ENCODE data around the gene SLITRK3.

SLITRK3 gene, protein sequence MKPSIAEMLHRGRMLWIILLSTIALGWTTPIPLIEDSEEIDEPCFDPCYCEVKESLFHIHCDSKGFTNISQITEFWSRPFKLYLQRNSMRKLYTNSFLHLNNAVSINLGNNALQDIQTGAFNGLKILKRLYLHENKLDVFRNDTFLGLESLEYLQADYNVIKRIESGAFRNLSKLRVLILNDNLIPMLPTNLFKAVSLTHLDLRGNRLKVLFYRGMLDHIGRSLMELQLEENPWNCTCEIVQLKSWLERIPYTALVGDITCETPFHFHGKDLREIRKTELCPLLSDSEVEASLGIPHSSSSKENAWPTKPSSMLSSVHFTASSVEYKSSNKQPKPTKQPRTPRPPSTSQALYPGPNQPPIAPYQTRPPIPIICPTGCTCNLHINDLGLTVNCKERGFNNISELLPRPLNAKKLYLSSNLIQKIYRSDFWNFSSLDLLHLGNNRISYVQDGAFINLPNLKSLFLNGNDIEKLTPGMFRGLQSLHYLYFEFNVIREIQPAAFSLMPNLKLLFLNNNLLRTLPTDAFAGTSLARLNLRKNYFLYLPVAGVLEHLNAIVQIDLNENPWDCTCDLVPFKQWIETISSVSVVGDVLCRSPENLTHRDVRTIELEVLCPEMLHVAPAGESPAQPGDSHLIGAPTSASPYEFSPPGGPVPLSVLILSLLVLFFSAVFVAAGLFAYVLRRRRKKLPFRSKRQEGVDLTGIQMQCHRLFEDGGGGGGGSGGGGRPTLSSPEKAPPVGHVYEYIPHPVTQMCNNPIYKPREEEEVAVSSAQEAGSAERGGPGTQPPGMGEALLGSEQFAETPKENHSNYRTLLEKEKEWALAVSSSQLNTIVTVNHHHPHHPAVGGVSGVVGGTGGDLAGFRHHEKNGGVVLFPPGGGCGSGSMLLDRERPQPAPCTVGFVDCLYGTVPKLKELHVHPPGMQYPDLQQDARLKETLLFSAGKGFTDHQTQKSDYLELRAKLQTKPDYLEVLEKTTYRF

GRCh38 chr3:165195640-165196576 lies at the start of gene SLITRK3:
SLITRK3 (minus strand) TSS chr3:165196384; CDS start chr3:165190830, 5,554 bp downstream.
- peak; percentile 63 for DNase-seq

DNA sequence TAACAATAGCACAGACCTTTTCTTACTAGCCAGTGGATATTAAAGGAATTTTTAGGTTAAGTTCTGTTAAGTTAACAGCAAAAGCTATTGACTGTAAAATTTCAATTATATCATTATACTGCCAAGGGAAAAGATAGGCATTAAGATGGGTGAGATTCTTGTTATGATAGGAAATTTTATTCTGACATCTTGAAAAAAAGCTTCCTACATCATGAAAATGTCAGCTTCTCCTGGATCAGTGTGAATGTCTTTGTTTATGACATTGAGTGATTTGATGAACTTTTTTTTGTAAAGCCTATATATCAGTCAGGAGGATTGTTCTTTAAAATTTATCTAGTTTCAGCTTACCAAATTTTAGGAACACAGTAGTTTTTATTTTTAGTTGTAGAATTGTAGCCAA lies 47.4 kb upstream of the SLITRK3 start:
- DNase-seq = no peak

DNA sequence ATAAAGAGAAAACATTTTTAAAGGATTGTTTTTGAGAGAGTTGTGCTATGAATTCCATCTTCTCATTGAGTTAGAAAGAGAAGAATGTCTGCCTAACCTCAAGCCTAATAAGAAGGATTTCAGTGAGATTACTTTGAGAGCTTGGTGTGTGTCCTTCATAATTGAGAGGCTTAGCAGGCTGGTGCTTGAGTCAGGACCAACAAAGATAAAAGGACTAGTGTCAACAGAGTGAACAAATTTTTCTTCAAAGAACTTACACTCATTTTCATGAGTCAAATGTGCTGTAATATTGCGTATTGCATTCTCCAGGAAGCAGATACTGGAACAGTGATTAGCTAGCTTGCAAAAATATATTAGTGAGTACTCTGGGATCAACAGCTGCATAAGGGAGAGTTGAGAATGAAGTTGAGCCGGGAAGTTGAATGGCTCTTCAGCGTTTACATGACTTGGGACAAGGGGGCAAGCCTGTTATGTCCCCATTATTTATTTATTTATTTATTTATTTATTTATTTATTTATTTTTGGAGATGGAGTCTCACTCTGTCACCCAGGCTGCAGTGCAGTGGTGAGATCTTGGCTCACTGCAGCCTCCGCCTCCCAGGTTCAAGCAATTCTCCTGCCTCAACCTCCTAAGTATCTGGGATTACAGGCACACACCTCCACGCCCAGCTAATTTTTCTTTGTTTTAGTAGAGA lies 37.5 kb upstream of the SLITRK3 start:
- no peak for DNase-seq

DNA sequence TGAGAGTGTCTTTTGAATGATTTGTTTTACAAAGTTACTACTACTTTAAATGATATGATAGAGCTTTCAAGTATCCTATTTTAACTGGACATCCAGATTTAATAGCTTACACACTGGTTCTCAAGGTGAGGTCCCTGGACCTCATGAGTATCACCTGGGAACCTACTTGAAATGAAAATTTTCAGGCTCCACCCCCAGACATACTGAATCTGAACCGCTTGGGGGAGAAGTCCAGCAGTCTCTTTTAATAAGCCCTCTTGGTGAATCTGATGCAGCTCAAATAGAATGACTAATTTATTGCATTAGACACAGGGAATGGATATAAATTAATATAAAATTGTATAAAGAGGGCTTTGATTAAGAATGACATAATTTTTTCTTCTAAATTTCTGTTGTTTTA lies 29.4 kb upstream of the SLITRK3 start:
- no peak for DNase-seq

- no peak for DNase-seq
These were observed 21.6 kb upstream of the SLITRK3 start for GRCh38 chr3:165217739-165218138.

DNA sequence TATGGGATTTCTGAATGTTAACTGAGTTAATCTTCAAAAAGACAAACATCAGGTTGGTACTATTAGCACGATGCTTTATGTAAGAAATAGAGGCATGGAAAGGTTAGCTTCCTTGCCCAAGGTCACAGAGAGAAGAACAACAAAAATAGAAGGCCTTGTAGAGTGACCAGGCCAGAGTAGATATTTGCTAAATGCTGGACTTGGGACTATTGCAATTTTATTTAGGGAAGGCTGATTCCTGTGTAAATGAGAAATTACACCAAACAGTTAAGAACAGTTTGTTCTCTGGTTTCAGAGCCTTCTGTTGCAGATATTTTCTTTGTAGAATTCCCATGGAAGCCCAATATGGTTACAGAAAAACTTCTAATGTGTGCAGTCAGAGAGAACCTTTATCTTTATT lies 16.4 kb upstream of the SLITRK3 start:
- DNase-seq = no peak

- DNase-seq = no peak
These were observed 15.5 kb upstream of the SLITRK3 start for GRCh38 chr3:165211721-165212120.

DNA sequence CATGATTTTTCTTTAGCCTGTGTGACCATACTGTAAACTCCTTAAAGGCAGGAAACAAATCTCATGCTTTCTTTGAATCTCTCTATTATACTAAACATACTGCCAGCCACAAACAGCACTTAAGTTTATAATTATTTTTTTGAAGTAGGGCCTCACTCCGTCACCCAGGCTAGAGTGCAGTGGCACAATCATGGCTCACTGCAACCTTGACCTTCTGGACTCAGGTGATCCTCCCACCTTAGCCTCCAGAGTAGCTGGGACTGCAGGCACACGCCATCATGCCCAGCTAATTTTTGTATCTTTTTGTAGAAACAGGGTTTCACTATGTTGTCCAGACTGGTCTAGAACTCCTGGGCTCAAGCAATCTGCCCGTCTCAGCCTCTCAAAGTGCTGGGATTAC lies 14.5 kb upstream of the SLITRK3 start:
- DNase-seq = no peak

DNA sequence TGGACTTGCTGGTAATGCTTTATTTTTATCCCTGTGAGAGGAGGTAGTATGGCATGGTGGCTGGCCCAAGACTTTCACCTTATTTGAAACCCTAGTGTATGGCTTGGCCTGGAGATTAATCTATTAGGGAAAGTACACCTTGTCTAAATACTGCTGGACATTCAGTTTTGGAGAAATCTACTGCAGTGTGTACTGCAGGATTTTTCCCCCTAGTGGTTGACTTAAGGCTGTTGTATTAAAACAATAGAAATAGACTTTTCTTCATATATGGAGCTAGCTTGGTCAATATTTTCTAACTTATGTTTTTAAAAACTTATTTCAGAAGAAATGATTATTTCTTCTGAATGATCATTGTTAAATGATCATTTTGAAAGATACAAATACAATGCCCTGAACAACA lies 13.9 kb upstream of the SLITRK3 start:
- DNase-seq = no peak

- peak; percentile 76 for DNase-seq
These were observed 10.5 kb upstream of the SLITRK3 start for GRCh38 chr3:165206454-165207266.

GRCh38 chr3:165204445-165204844 lies 8.3 kb upstream of the SLITRK3 start:
- DNase-seq = no peak

DNA sequence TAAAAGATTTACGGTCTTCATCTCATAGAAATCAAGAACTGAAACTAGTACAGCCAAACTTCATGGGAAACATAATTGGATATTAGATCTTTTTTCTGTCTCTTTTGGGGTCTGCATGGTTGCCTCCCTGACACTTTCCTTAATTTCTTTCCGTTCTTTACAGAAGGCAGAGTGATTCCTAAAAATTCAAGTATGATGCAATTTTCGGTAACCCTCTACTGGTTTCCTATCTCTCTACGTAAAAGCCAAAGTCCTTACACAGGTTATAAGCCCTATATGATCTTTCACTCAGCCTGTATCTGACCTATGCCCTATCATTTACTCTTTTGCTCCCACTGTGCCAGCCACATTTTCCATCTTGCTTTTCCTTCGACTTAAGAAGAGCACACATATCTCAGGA lies 6.8 kb upstream of the SLITRK3 start:
- no peak for DNase-seq

DNA sequence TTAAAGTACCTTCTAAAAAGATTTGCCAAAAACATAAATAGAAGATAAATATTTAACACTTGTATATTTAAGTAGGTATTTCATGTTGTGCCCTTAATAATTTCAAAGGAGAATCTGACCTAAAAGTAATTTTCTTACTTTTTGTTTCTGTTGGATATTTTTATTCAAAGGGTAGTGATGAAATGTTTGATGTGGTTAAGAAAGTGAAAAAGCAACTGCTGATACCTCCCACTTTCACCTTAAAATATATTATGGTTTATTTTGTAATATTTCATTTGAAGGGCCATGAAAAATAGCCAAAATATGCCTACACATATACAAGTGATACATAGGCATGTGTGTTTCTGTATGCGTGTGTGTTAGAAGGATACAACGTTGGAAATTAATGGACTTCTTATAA lies 5.8 kb upstream of the SLITRK3 start:
- no peak for DNase-seq

DNA sequence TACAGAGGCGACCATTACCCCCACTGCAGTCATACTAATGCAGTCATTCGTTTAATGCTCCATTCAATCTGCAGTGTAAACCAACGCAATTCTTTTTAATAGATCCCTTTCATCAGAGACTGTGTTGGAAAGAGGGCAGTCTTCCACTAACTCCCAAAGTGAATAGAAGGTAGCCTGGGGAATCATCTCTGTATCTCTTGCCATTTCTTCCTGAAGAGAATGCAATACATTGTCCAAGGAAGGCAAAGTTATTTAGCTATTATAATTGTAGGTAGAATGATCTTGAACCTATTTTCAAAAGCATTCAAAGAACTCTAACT lies 1.3 kb upstream of the SLITRK3 start:
- DNase-seq = no peak

DNA sequence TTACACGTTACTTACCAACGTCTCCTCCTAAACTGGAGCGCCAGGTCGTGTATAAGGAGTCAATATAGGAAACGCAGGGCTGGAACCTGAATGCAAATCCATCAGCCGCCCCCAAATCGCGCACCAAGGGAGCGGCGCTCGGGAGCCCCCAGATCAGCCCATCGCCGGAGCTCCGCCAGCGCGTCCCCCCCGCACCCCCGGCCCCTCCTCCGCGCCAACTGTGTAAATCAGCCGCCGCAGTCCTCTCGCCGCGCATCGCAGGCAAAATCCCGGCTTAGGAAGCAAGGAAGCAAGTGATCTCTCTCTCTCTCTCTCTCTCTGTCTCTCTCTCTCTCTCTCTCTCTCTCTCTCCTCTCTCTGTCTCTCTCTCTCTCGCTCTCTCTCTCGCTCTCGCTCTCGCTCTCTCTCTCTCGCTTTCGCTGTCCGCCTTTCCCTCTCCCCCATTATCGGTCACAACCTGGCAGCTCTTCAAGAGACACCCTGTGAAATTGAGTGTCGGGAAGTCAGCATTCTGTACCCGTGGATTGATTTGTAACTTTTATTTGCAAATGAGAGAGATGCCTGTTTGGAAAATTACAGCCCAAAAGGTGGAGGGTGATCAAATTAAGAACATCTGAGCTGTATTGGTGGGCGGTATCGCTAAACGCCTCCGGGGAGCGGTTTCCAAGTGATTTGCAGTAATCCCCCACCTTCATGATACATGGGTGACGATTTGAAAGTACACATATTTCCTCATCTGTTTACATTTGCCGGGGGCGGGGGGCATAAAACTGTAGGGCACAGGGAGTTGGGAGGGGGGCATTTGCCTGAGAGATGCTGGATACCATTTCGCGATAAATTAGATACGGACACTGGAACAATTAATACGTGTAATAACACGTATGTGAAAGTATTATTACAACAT lies 645 bp upstream of the SLITRK3 start:
- peak; percentile 50 for DNase-seq

GRCh38 chr3:165195241-165195639 lies 944 bp downstream of the SLITRK3 start:
- peak; percentile 24 for DNase-seq

DNA sequence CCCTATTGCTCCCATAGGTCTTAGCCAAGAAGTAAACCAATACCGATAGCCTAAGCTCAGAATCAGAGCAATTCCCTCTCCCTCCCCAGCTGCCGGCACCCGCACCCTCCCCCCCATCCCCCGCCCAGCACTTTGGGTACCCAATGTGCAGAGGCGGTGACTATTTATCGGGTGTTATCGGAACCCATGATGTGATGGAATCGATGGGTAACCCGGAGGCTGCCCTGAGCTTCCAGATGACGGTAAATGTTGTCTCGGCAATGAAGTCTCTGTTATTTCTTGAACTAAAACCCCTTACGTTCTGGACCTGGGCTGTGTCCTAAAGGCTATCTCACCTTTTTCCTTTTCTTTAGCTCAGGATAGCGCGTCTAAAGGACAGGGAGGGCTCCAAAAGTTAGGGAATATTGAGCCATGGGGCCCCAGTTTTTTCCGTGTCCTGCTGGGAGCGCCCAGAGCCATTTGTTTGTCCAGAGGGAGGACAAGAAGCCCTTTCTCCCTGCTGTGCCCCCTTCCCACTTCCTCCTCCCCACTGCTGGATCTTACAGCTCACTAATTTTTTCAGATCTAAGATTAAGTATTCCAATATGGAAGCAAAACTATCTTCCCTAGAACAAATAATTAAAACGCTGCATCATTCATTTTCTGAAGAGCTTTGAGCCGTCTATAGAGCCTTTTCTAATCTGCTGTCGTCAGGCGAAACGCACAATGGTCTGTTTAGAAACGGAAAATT lies 1.5 kb downstream of the SLITRK3 start:
- peak; percentile 24 for DNase-seq

- no peak for DNase-seq
These were observed 2.6 kb downstream of the SLITRK3 start for GRCh38 chr3:165193366-165194254.
